Left hindlimb (tissue), 1 donor: ENCODE results near the gene CXCR5.

Experiments used
- DNase-seq: peaks from one replicate; pipeline ENCODE4 v3.0.0-alpha.2; 2018

CXCR5 gene

DNA sequence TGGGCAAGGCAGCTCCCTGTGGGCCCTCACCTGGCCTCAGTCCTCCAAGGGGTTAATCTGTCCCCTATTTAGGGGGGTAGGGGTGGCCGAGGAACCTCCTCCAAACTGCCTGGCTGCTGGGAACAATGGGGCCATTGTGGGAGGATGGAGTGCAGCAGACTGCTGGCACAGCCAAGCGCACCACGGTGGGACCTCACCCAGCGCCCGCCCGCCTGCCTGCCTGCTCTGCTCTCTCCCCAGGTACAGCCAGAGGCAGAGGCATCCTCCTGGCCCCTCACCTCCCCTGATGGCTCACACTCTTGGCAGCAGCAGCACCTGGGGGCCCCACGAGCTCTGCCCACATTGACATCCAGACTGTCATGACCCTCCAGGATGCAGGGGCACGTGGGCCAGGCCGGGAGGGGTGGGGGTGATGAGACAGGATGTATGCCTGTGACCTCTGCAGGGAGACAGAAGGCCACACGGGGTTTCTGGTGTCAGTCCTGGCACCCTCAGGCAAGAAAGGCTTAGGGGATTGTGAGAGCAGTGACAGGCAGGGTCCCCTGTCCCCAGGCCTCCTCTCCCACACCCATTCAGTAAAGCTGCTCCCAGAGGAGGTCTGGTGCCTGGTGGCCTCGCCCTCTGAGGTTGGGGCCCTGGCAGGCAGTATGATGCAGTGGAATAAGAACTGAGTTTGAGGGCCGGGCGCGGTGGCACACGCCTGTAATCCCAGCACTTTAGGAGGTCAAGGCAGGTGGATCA, 30.7 kb downstream of the CXCR5 start:
- no peak for DNase-seq

DNA sequence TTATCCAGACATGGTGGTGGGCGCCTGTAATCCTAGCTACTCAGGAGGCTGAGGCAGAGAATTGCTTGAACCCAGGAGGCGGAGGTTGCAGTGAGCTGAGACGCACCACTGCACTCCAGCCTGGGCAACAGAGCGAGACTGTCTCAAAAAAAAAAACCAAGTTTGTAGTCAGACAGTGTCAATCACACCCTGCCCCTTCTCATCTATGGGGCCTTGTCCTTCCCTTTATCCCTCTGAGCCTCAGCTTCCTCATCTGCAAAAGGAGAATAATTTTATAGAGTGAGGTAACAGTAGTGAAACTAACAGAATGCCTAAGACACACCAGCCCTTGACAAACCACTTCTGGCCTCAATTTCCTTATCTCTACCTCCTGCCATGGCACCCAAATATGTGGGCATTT, 31.3 kb downstream of the CXCR5 start:
- DNase-seq = no peak

DNA sequence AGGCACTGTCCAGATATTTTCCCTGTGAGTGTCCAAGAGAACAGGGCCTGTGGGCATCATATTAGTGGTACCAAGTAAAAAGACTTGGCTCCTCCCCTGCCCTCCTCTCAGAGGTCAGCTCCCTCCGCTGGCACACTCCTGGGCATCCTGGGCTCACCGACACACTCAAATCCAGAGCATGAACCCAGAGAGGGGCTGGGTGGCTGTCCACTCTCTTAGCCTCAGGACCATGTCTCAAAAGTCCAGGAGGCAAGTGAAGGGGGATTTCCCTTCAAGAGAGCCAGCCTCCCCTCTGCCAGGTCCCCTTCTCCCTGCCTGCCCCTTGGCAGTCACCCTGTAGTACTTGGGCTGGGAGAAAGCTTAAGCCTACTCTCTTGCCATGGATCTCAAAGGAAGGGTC, 31.7 kb downstream of the CXCR5 start:
- no peak for DNase-seq

DNA sequence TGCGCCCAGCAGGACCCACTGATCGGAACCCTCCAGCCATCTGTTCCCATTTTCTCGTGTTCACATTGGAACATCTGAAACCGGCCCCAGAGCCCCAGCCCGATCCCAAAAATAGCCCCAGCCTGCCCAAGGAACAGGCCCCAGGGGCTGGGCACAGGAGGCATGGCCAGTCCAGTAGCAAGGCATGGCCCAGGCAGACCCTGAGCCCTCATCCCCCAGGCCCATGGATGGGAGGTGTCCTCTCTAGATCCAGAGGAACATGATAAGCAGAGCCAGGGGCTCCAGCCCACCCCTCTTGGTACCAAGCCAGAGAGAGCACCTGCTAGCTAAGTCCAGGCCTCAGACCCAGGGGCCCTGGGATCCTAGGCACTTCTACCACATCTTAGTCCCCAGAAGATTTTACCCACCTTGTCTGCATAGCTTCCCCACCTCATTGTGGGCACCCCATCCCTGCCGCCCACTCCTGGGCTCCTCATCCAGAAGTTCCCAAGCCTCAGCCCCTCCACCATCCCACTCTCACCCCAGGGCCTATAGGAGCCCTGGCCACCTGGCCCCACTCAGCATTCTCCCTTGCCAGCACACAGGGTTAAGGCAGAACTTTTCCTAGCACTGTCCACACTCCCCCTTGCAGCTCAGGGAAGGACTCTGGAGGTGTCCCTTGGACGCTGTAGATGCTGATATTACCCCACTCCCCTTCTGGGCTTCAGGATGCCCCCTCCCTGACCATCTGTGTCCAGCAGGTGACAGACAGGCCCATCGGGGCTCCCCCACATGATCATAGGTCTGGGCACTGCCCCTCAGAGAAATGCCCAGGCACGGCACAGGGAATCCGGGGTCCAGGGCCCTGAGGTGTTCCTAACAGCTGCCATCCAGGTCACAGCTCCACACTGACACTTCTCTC, 32.5 kb downstream of the CXCR5 start:
- no peak for DNase-seq

DNA sequence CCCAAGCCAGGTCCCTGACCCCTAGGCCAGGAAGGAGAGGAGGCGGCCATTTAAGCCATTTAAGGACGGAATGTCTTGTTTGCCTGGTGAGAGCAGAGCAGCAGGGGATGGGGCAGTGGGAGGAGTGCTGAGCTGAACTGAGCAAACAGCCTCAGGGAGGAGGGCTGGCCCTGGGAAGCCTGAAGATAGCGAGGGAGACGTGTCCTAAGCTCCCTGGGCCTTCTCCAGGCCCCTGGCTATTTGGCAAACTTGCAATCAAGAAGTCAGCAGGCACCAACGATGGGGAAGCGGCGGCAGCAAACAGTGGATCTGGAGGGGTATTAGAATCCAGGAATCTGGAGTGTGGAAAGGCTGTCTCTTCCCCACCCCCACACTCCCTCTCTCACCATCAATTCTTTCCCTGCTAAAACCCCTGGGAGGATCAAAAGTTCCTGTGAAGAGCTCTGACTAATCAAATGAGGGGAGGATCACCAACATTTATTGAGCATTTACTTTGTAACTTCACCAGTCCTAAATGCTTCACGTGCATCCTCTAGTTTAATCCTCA, 33.2 kb downstream of the CXCR5 start:
- DNase-seq = no peak

DNA sequence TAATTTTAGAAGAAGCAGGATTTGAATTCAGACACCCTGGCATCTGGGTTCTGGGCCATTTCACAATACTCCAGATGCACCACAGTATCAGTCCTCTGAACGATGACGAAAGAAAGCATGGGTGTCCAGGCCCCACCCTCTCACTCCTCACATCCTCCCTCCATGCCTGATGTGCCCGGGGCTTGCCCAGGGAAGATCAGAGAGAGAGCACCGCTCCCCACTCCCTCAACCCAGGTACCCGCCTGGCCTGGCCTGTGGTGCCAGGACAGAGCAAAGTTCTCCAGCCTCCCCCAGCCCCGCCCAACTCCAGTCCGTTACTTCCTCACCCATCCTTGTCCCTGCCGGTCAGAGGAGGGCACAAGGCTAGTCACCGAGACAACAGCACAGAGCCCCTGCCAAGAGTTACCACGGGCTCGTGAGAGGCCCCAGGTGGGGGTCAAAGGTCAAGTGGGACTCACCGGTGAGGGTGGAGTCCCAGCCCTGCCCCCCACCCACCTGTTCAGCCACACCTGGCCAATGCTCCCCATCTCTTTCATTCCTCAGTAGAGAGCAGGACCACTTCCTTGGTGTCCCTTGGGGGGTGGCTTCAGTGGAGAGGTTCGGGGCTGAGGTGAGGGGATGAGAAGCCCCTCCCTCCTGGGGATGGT, 33.9 kb downstream of the CXCR5 start:
- no peak for DNase-seq

DNA sequence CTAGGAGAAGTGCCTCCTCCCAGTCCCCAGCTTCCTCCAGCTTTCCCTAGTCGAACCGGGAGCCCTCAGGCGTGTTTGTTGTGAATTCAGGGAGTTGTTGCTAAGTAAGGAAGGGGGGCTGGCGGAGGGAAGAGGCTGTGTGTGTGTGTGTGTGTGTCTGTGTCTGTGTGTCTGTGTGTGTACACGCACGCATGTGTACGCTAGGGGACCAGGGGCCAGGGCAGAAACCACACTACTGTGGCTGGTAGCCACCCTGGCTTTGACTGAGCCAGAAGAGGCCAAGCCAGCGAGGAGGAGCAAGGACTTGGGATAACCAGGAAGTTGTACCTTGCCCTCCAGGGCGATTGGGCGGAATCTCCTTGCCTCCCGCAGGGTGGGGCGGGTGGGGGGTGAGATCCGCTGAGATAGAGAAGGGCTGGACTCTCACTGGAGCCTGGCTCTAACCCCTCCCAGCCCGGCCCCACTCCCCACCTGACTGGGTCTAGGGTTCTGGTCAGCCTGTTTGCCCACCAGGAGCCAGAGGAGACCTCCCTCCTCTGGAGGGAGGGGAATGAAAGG, 34.5 kb downstream of the CXCR5 start:
- DNase-seq = peak; percentile 85

DNA sequence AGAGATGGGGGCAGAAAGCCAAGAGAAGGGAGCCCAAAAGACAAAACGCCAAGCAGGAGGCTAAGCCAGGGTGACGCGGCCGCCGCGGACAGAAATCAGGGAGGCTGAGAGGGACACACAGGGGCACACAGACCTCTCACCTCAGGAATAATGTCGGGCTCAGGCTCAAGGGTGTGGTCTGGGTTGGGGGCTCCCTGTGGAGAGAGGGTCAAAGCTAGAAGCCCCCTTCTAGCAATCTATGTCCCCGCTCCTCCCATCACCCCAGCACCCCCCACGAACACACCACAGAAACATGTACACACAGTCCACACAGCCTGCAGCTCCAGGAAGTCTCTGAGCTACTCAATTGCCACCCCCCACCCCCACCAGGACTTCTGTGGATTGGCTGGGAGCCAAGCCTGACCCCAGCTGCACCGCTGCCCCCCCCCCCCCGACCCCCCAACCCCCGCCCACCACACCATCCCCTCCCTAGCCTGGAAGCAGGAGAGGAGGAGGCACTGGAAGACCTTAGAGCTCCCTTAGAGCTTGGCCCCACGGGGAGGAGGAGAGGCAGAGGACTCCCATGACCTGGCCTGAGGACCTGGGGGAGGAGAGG, 35.1 kb downstream of the CXCR5 start:
- DNase-seq = peak; percentile 45

DNA sequence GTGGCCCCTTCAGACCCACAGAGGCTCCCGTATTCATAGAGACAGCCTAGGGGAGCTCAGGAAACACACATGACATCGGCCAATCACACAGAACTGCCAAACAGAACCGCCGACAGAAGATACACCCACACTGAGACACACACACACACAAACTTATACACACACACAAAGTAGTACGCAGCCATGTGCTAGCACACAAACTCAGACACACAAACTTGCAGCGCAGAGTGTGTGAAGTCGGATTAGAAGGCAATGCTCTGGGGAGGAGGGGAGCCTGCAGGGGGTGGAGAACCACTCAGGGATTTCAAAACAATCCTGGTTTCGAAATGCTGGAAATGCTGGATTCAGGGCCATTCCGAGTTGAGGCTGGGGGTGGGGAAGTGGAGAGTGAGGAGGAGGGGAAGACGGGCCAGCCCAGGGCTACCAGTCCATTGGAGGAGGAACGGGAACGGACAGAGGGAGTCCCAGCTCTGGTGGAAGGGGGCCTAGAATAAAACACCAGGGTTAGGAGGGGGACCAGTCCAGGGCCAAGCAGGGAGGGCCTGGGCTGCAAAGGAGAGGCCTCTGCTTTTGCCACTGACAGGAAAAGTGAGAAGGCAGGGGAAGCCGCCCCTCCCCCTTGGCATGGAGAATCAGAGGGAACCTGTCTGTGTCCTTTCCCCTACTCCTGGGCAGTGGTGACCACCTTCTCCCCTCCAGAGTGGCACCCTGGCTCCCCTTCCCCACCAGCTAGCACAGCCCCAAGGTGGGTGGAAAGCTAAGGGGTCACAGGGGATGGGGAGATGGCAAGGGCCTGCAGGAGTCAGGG, 37.6 kb downstream of the CXCR5 start:
- DNase-seq = peak; percentile 48

DNA sequence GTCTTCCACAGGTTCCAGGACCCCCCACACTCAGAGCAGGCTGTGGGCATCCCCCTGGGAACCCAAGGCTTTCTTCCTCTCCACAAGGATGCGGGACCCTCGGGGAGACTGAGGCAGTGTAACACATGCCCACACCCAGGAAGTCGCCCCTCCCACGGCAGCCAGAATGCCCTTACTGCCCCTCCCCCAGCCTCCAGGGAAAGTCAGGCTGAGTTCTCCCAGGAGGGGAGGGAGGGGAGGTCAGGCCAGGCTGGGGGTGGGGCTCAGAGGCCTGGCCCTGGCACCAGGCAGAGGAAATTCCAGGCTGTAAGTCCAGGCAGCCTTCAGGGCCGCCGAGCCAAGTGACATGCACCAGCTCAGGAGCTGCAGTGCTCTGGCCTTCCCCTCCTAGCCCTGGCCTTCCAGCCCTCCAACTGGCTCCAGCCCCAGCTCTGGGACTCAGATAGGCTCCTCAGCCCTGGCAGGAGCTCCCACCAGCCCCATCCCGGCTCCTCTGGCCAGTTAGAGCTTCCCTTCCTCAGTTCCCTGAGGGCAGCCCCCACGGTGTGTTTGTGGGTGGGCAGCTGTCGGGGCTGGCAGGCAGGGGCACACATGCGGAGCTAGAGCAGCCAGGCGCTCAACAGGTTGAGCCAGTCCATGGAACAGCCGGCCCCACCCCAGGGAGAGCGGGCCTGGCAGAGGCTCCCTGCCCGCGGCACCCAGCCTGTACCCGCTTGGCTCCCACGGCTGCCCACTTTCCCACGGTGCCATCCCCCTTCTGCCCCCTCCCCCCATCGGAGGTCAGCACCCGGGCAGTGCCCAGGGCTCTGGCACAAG, 38.4 kb downstream of the CXCR5 start:
- peak; percentile 63 for DNase-seq

DNA sequence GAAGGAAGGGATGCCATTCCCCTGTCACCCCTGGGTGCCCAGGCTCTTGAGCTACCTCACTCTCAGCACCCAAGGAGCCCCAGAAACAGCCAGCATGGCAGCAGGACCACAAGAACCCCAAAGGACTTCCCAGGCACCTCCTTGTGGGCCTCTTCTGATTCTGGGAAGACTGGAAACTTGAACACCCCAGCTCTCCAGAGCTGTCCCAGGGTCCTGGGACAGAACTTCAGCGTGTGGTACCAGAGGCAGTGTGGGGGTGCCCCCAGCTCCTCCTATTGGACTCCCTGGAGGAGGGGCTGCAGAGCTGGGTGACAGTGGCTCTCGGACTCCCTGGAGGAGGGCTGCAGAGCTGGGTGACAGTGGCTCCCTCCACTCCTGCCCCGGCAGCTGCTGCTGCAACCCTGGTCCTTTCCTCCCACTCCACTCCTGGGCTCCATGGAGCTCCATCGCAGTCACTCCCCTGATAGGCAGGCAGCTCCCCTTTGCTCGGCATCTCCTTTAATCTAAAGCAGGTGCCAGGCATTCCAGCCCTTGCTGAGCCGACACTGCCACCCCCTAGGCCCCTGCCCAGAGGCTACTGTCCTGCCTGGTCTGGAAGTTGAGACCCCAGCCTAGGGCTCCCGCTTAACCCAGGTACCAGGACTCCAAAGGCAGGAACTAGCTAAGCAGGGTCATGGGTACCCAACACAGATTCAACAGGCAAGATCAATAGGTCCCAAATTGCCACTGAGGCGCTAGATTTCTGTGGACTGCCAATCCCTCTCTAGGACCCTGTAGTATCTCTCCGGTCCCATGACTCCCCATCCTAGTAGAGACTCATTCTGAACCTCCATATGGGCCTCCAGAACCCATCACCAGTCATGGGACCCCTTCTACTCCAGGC, 39.3 kb downstream of the CXCR5 start:
- DNase-seq = no peak

DNA sequence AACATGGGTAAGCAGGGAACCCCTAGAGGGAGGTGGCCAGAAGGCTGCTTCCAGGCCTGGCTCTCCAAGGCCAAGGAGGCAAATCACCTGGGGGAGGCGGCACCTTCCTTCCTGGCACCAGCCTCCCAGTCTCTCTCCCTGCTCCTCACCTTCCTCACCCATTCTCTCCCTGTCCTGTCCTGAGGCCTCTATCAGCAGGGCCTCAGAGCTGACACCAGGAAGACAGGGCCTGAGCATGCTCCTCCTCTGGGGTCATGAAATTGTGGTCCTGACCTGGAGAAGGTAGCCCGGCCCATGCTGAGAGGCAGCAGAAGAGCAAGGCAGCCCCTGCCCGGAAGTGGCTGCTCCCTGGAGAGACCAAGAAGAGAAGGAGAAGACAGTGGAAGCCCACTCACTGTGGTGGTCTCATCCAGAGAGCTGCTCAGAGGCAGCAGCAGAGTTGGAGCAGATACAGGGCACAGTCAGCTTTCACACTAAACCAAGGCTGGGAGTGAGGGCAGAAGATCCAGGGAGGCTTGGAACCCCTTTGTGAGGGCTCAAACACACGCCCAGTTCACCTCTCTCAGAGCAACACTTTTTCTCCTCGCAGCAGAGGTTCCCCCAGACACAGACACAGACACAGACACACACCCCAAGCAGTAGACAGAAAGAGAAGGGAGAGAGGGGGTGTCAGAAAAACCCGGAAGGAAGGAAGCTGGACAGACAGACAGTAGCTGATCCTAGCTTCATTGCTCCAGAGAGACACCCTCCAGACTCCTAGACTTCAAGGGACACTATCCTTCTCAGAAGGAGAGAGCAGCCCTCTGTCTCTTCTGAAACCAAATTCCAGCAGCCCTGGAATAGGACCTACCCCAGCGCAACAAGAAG, 40.3 kb downstream of the CXCR5 start:
- DNase-seq = no peak

DNA sequence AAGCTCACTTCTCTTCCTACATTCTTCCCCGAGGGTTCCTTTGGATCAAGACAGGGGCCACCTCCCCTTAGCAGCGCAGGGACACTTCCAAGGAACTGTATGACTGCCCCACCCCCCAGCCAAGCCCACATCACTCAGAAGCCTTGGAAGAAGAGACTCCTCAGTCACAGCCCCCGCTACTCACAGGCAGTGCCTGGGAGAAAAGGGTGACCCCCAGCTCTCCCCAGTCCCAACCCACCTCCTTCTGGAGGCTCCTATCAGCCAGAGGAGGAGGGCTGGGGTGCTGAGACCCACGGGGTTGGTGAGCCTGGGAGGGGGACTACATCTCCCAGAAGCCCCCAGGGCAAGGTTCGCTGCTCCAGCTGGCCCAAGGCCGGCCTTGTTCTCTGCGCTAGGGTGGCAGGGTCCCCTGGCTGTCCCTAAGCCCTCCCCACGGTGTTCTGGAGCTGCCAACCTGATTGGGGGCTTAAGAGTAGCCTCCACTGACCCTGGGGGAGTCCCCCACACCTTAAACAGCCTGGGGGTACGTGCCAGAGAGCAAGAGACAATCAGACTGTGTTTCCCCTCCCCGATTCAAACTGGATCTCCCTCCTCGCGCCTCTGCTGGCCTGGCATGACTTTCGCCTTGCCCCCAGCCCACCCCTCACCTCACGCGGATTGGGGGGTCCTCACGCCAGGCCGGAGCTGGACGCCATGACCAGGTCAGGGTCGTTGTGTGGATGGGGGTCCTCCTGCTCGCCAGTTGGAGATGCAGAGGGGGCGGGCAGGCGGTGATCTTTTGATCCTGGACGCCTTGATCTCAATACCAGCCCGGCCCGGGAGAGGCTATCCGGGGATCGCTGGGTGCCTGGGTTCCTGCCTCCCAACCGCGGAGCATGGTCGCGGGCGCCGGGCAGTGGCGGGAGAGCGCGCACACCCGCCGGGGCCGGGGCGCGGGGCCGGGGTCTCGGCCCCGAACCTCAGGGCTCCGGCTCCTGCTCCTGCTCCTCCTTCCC, 41.2 kb downstream of the CXCR5 start:
- DNase-seq = peak; percentile 77

DNA sequence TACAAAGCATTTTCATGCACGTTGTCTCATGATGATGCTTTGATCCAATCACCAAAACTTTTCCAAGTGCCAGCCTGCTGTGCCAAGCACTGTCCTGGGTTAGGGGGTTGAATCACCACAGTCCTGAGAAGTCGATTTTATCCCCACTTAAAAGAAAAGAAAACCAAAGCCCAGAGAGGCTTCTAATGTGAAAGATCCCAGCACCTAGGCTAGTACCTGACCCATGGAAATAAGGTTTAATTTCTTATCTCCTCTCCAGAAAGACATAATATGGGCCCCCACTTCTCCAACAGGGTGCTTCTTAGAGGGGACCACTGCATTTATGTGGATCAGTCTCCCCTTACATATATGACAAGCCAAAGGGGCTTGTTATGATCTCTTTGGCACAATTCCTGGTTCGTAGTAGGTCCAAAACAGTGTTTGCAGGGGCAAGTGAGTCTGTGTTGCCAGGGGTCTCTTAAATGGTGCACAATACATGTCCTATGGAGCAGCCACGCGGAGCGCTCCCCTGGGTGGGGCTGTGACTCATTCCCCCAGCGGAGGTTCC, 43.9 kb downstream of the CXCR5 start:
- peak; percentile 13 for DNase-seq

DNA sequence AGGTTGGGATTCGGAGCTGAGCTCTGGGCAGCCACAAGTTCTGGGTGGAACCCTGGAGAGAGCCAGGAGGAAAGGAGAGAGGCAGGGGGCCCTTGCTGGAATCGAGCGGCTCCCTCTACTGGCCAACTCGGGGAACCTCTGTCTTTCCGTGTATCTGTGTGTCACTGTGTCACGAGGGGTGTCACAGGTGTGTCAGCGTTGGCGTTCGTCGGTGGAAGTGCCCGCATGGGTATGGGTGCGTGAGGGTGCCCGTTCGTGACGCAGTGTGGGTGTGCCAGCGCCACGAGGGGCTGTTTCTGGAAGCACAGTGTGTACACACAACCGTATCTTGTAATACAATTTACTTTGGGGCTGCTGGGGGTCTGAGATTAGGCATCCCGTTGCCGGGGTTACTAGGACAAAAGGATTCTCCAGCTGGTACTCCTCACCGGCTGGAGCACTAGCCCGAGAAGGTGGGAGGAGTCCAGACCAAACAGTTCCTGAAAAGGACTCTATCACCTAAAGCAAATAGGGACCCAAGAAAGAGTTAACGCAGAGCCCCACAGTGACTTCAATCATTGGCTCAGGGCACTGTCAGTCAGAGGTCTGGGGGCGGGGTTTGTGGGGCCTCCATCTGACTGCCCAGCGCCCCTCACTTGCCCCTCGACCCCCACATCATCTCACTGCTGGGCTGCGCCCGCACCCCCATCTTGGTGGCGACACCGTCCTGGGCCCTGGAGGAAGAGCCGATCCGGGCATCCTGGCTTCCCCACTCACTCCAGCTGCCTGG, 44.6 kb downstream of the CXCR5 start:
- DNase-seq = peak; percentile 95

DNA sequence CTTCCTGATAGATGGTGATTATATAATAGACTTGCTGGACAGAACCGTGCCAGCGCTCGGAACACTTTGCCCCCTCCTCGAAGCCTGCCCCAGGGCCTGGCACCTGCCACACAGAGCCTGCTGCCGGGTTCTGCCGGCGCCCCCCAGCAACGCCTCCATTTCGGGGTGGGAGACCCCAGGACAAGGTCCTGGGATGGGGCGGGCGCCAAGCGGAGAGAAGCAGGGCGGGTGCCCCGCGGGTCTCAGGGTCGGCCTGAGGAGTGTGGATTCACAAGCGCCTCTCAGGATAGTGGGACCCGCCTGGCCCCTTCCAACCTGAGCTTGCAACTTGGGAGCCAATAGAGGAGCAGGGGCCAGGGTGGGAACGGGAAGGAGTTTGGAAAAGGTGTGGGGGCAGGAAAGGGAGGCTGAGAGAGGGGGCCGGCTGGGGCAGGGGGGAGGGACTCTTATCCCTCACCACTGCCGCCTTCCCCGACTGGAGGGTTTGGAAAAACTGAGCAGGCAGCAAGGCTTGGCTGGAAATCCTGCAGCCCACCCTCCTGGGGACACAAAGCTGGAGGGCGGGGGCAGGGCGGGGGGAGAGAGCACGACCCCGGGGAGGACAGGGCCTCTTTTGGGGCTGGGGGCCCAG, 45.3 kb downstream of the CXCR5 start:
- DNase-seq = peak; percentile 93
